Measurements from ENCODE around the gene CCNI2.

Gene CCNI2

GRCh38 chr5:132752581-132753125, 5.4 kb downstream of the CCNI2 start:
- H3K4me3 ChIP-seq (ENCODE audit: severe bottlenecking), result no peak overlapping the region
- H3K27ac ChIP-seq (ENCODE audit: poor library complexity, severe bottlenecking), result no peak overlapping the region
- H3K4me1 ChIP-seq (ENCODE audit: insufficient read depth, poor library complexity, severe bottlenecking), result no peaks in the 10 kb centered on the region
- H3K27me3 ChIP-seq (ENCODE audit: insufficient read depth, poor library complexity, severe bottlenecking), result no peaks in the 10 kb centered on the region
- peaks cover 4% of the 10 kb centered on the region; the same call in 1 of the 2 replicates for H3K36me3 ChIP-seq (ENCODE audit: low read depth)
- no peaks in the 10 kb centered on the region for H3K9me3 ChIP-seq (ENCODE audit: severe bottlenecking)
- ATAC-seq (ENCODE audit: low read depth), result no peak
- no peak for TF ChIP-seq CTCF (IDR thresholded peaks at IDR 0.05; ENCODE audit: poor library complexity, severe bottlenecking)
- DNase-seq (ENCODE audit: low spot score), result no peak

GRCh38 chr5:132753135-132753987, 6.1 kb downstream of the CCNI2 start:
- ATAC-seq (ENCODE audit: low read depth), result peak; percentile 75
- Histone ChIP-seq H3K36me3 (ENCODE audit: low read depth) (peaks cover 9% of the 10 kb centered on the region), H3K9me3 (ENCODE audit: severe bottlenecking) (no peaks in the 10 kb centered on the region), H3K27ac (ENCODE audit: poor library complexity, severe bottlenecking) (no peak overlapping the region), H3K4me3 (ENCODE audit: severe bottlenecking) (no peak overlapping the region), H3K27me3 (ENCODE audit: insufficient read depth, poor library complexity, severe bottlenecking) (no peaks in the 10 kb centered on the region), H3K4me1 (ENCODE audit: insufficient read depth, poor library complexity, severe bottlenecking) (no peaks in the 10 kb centered on the region)
- peak; percentile 56 for TF ChIP-seq CTCF (IDR thresholded peaks at IDR 0.05; ENCODE audit: poor library complexity, severe bottlenecking)
- DNase-seq (ENCODE audit: low spot score), result no peak

GRCh38 chr5:132754111-132754510, 6.9 kb downstream of the CCNI2 start:
- no peak for ATAC-seq (ENCODE audit: low read depth)
- no peak for DNase-seq (ENCODE audit: low spot score)
- no peaks in the 10 kb centered on the region for H3K4me1 ChIP-seq (ENCODE audit: insufficient read depth, poor library complexity, severe bottlenecking)
- no peak for TF ChIP-seq CTCF (IDR thresholded peaks at IDR 0.05; ENCODE audit: poor library complexity, severe bottlenecking)
- peaks cover 17% of the 10 kb centered on the region for H3K36me3 ChIP-seq (ENCODE audit: low read depth)
- no peak overlapping the region for H3K4me3 ChIP-seq (ENCODE audit: severe bottlenecking)
- no peaks in the 10 kb centered on the region for H3K9me3 ChIP-seq (ENCODE audit: severe bottlenecking)
- H3K27ac ChIP-seq (ENCODE audit: poor library complexity, severe bottlenecking), result no peak overlapping the region
- H3K27me3 ChIP-seq (ENCODE audit: insufficient read depth, poor library complexity, severe bottlenecking), result no peaks in the 10 kb centered on the region

GRCh38 chr5:132754947-132755346, 7.7 kb downstream of the CCNI2 start:
- DNase-seq (ENCODE audit: low spot score), result no peak
- peak; percentile 28 for TF ChIP-seq CTCF (IDR thresholded peaks at IDR 0.05; ENCODE audit: poor library complexity, severe bottlenecking)

DNA sequence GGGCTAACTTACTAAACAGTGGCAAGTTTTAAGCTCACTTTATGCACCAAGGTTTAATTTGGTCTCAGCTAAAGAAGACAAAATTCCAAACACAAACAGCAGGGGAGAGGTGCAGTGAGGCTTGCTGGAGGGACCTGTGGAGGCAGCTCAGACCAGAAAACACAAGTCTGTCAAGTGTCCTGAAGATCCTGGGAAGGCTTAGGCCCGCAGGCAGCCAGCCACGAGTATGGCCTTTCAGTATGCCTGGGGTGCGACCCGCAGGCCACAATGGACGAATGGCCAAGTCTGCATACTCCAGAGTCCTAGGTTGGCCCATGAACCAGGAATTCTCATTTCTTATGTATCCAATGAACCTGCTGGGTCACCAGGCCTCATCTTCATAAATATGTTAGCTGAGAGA, 9.3 kb downstream of the CCNI2 start:
- no peak for TF ChIP-seq CTCF (IDR thresholded peaks at IDR 0.05; ENCODE audit: poor library complexity, severe bottlenecking)
- no peak for ATAC-seq (ENCODE audit: low read depth)
- no peaks in the 10 kb centered on the region for H3K27me3 ChIP-seq (ENCODE audit: insufficient read depth, poor library complexity, severe bottlenecking)
- no peak for DNase-seq (ENCODE audit: low spot score)
- H3K4me3 ChIP-seq (ENCODE audit: severe bottlenecking), result no peak overlapping the region
- H3K9me3 ChIP-seq (ENCODE audit: severe bottlenecking), result no peaks in the 10 kb centered on the region
- H3K36me3 ChIP-seq (ENCODE audit: low read depth), result peaks cover 32% of the 10 kb centered on the region
- no peak overlapping the region for H3K27ac ChIP-seq (ENCODE audit: poor library complexity, severe bottlenecking)
- H3K4me1 ChIP-seq (ENCODE audit: insufficient read depth, poor library complexity, severe bottlenecking), result no peaks in the 10 kb centered on the region

More at GRCh38 chr5:132754947-132755346, 7.7 kb downstream of the CCNI2 start:
- Histone ChIP-seq H3K36me3 (ENCODE audit: low read depth) (peaks cover 22% of the 10 kb centered on the region), H3K27ac (ENCODE audit: poor library complexity, severe bottlenecking) (no peak overlapping the region), H3K4me3 (ENCODE audit: severe bottlenecking) (no peak overlapping the region), H3K9me3 (ENCODE audit: severe bottlenecking) (no peaks in the 10 kb centered on the region), H3K4me1 (ENCODE audit: insufficient read depth, poor library complexity, severe bottlenecking) (no peaks in the 10 kb centered on the region), H3K27me3 (ENCODE audit: insufficient read depth, poor library complexity, severe bottlenecking) (no peaks in the 10 kb centered on the region)
- peak; percentile 49 for ATAC-seq (ENCODE audit: low read depth)
